B cell (primary cell): ENCODE measurements around the gene MAPKBP1. TPM values are rescaled to one million over a fixed set of nuclear protein-coding genes. Genes with fewer than 3 reads are reported as not detected.
"Not testable (repeated sequence)": the region's sequence is repeated elsewhere in the genome, so short reads cannot be mapped to it uniquely, and the experiment has no call there.

ENCODE experiments used
- ATAC-seq: fragments of 200-7000 bp; cut with Tn5 transposase; one replicate; pipeline ENCODE4 v1.10.0; 2021; ENCODE audit warnings: low read depth, mild to moderate bottlenecking, moderate number of reproducible peaks, moderate library complexity
- CTCF ChIA-PET: fragments of 350-600 bp; sonication (Branson Sonifier 250); formaldehyde crosslinking; loops from one replicate; lab custom pipeline; 2021; ENCODE audit warnings: antibody characterized with exemption, inconsistent platforms; lab: Charles Lee
- POLR2A ChIA-PET: fragments of 350-600 bp; sonication (Branson Sonifier 250); formaldehyde crosslinking; loops from one replicate; lab custom pipeline; 2021; ENCODE audit warnings: antibody characterized with exemption; lab: Charles Lee
- DNase-seq: peaks from one replicate; pipeline ENCODE4 v3.0.0; 2013
- H2AFZ ChIP-seq: 2 replicates; pipeline ENCODE4 v1.6.1; 2012; ENCODE audit warnings: mild to moderate bottlenecking, low read depth, low read length; ENCODE audit not compliant: insufficient read depth, poor library complexity, severe bottlenecking
- H3K27ac ChIP-seq, 2 donors: 1 replicate in 1 of 2; 2 replicates in 1 of 2; pipeline ENCODE4 v1.5.1; 2012 to 2013; ENCODE audit warnings: low read length in 2 of 2, mild to moderate bottlenecking in 2 of 2, moderate library complexity in 1 of 2
- H3K27me3 ChIP-seq, 4 experiments: fragments of 200-600 bp in 1 of 4; sonication (generic) in 1 of 4; replicated peaks in 1 of 4; 1 replicate in 2 of 4; 2 replicates in 2 of 4; pipeline versions ENCODE4 v1.6.1 to v1.7.0; 2013 to 2016; ENCODE audit warnings: low read length in 3 of 4, mild to moderate bottlenecking in 2 of 4, mixed read lengths in 1 of 4, moderate library complexity in 1 of 4; ENCODE audit not compliant: insufficient read depth in 4 of 4, control insufficient read depth in 3 of 4; ENCODE audit errors: control extremely low read depth in 1 of 4
- H3K36me3 ChIP-seq, 2 experiments: replicated peaks in 1 of 2; 1 replicate in 1 of 2; 2 replicates in 1 of 2; pipeline versions ENCODE4 v1.6.1 to v1.7.1; 2013; ENCODE audit warnings: low read length in 1 of 2; ENCODE audit not compliant: insufficient read depth in 2 of 2, control insufficient read depth in 1 of 2; ENCODE audit errors: control extremely low read depth in 1 of 2, extremely low read depth in 1 of 2
- H3K4me1 ChIP-seq, 2 donors: fragments of 200-600 bp in 1 of 2; sonication (generic) in 1 of 2; 1 replicate in 1 of 2; 2 replicates in 1 of 2; pipeline versions ENCODE4 v1.5.1 to v1.6.1; 2013 to 2017; ENCODE audit warnings: low read length in 2 of 2; ENCODE audit not compliant: control insufficient read depth in 2 of 2, insufficient read depth in 2 of 2
- H3K4me2 ChIP-seq: replicated peaks from 2 replicates; pipeline ENCODE3; 2012; ENCODE audit warnings: mild to moderate bottlenecking, low read depth, low read length; ENCODE audit not compliant: poor library complexity, severe bottlenecking
- H3K4me3 ChIP-seq, 5 experiments: fragments of 200-600 bp in 1 of 5; sonication (generic) in 1 of 5; 1 replicate in 3 of 5; 2 replicates in 2 of 5; pipeline versions ENCODE4 v1.5.1 to v1.7.0; 2011 to 2016; ENCODE audit warnings: low read length in 4 of 5, mild to moderate bottlenecking in 4 of 5, low read depth in 2 of 5, control low read depth in 1 of 5, moderate library complexity in 1 of 5; ENCODE audit not compliant: insufficient read depth in 1 of 5; ENCODE audit errors: control extremely low read depth in 1 of 5, extremely low read depth in 1 of 5
- H3K79me2 ChIP-seq: fragments of 200-600 bp; sonication (generic); one replicate; pipeline ENCODE4 v1.6.0; 2016; ENCODE audit warnings: low read length; ENCODE audit not compliant: control insufficient read depth, insufficient read depth
- H3K9ac ChIP-seq: fragments of 200-600 bp; sonication (generic); 2 replicates; pipeline ENCODE4 v1.6.1; 2017; ENCODE audit warnings: mild to moderate bottlenecking, low read length, moderate library complexity
- H3K9me3 ChIP-seq, 3 donors: one replicate each; pipeline versions ENCODE4 v1.6.1 to v1.7.1; 2013; ENCODE audit warnings: low read length in 2 of 3; ENCODE audit not compliant: control insufficient read depth in 2 of 3, insufficient read depth in 1 of 3; ENCODE audit errors: control extremely low read depth in 1 of 3
- H4K20me1 ChIP-seq: 2 replicates; pipeline ENCODE4 v1.6.0; 2012; ENCODE audit warnings: mild to moderate bottlenecking, low read length; ENCODE audit not compliant: insufficient read depth, control insufficient read depth, poor library complexity, severe bottlenecking
- H3K27ac Mint-ChIP-seq: one replicate; pipeline ENCODE4 v1.8.0; 2021; ENCODE audit warnings: mixed read lengths
- H3K27me3 Mint-ChIP-seq: one replicate; pipeline ENCODE4 v1.8.0; 2021; ENCODE audit warnings: mixed read lengths
- H3K4me1 Mint-ChIP-seq: one replicate; pipeline ENCODE4 v1.8.0; 2021; ENCODE audit warnings: mixed read lengths
- H3K4me3 Mint-ChIP-seq: one replicate; pipeline ENCODE4 v1.8.0; 2021; ENCODE audit warnings: mixed read lengths
- H3K9me3 Mint-ChIP-seq: one replicate; pipeline ENCODE4 v1.8.0; 2022; ENCODE audit warnings: mixed read lengths; ENCODE audit not compliant: insufficient read depth
- CTCF ChIP-seq: fragments of 200-600 bp; IDR thresholded peaks from one replicate; pipeline ENCODE4 v1.8.0; 2022; ENCODE audit warnings: antibody characterized with exemption, mild to moderate bottlenecking
- EZH2 ChIP-seq: IDR thresholded peaks from 2 replicates; pipeline ENCODE4 v1.6.1; 2012; ENCODE audit warnings: borderline replicate concordance, low read depth, mild to moderate bottlenecking, moderate library complexity, low read length; ENCODE audit not compliant: insufficient read depth, poor library complexity, severe bottlenecking
- WGBS: methylation state at CpG from one replicate; pipeline ENCODE4 v1.1.5; 2013; ENCODE audit warnings: missing lambda C conversion rate; ENCODE audit not compliant: insufficient coverage; 5-methylcytosine and 5-hydroxymethylcytosine counted together
- intact Hi-C: fragments of 100-400 bp; cut with micrococcal nuclease; formaldehyde crosslinking; loops from one replicate; pipeline ENCODE4 v1.10.0; 2022
- polyA plus RNA-seq: library from polyadenylated mRNA; depleted of rRNA; stranded (reverse); fragments of >200 nt; gene quantifications from 2 replicates; pipeline ENCODE4 v1.2.3, GENCODE V29; 2012
- total RNA-seq, 2 donors: library from RNA; stranded (reverse); fragments of 120-200 nt in 1 of 2; gene quantifications; 1 replicate in 1 of 2; 2 replicates in 1 of 2; pipeline versions ENCODE4 v1.2.3 to v1.2.4, GENCODE V29; 2013 to 2022

The MAPKBP1 gene
- total and polyA plus RNA-seq, 2 donors (not counting 1 experiment from before 2014, with no cell fraction given), result 14.1 to 59.2 TPM

- POLR2A ChIA-PET, result no interaction called here
- Mint-ChIP-seq H3K9me3 (no peaks in the 10 kb centered on the region), H3K27me3 (no peaks in the 10 kb centered on the region), H3K4me1 (peaks cover 8% of the 10 kb centered on the region), H3K27ac (no peak overlapping the region), H3K4me3 (no peak overlapping the region)
- intact Hi-C loops, result no loop called here
- Histone ChIP-seq H3K79me2 (peaks cover 21% of the 10 kb centered on the region), H3K36me3 (peaks cover 10 to 66% of the 10 kb centered on the region in 2 experiments), H3K4me2 (no peak overlapping the region), H3K27ac (no peak overlapping the region), H3K9ac (no peak overlapping the region), H2AFZ (no peak overlapping the region), H3K9me3 (no peaks in the 10 kb centered on the region), H3K27me3 (no peaks in the 10 kb centered on the region), H3K4me3 (no peak overlapping the region), H3K4me1 (peaks cover 9% of the 10 kb centered on the region in 2 donors), H4K20me1 (peaks cover 7% of the 10 kb centered on the region)
- 100% methylated on average over 1 of the region's 4 CpGs for WGBS
- CTCF ChIA-PET, result no interaction called here
- no peak for TF ChIP-seq CTCF
- TF ChIP-seq EZH2, result no peak
- no peak for ATAC-seq
- DNase-seq, result no peak
These were observed 40.2 kb upstream of the MAPKBP1 start for GRCh38 chr15:41734079-41734478.

- Histone ChIP-seq H3K9ac (no peak overlapping the region), H3K9me3 (no peaks in the 10 kb centered on the region), H3K4me3 (no peak overlapping the region), H3K27me3 (no peaks in the 10 kb centered on the region), H2AFZ (no peak overlapping the region), H3K27ac (no peak overlapping the region), H3K36me3 (peaks cover 10 to 73% of the 10 kb centered on the region in 2 experiments), H3K4me1 (peaks cover 8 to 9% of the 10 kb centered on the region in 2 donors), H3K4me2 (no peak overlapping the region), H4K20me1 (peaks cover 7% of the 10 kb centered on the region), H3K79me2 (peaks cover 23% of the 10 kb centered on the region)
- intact Hi-C loops, result no loop called here
- ATAC-seq, result no peak
- no peaks in the 10 kb centered on the region for H3K27me3 Mint-ChIP-seq
- no peak overlapping the region for H3K4me3 Mint-ChIP-seq
- no peaks in the 10 kb centered on the region for H3K9me3 Mint-ChIP-seq
- TF ChIP-seq EZH2 (no peak), CTCF (no peak)
- DNase-seq, result no peak
- CTCF ChIA-PET, result no interaction called here
- H3K4me1 Mint-ChIP-seq, result peaks cover 7% of the 10 kb centered on the region
- WGBS, result no CpG with 5 or more reads among the region's 4 CpGs
- POLR2A ChIA-PET, result no interaction called here
- H3K27ac Mint-ChIP-seq, result no peak overlapping the region
These were observed 39.2 kb upstream of the MAPKBP1 start for GRCh38 chr15:41735046-41735445.

- DNase-seq, H2AFZ ChIP-seq, H3K4me3 ChIP-seq, H4K20me1 ChIP-seq, POLR2A ChIA-PET, ATAC-seq, H3K9me3 ChIP-seq, H3K9me3 Mint-ChIP-seq, H3K27ac ChIP-seq, CTCF ChIA-PET, intact Hi-C loops, H3K27me3 ChIP-seq, H3K4me1 Mint-ChIP-seq, H3K4me3 Mint-ChIP-seq, H3K27me3 Mint-ChIP-seq, H3K27ac Mint-ChIP-seq, H3K4me1 ChIP-seq, H3K9ac ChIP-seq, H3K4me2 ChIP-seq: not testable (repeated sequence)
- H3K36me3 ChIP-seq, result peaks cover 10 to 76% of the 10 kb centered on the region in 2 experiments
- WGBS, result 98% methylated on average over 7 of the region's 10 CpGs
- peaks cover 24% of the 10 kb centered on the region for H3K79me2 ChIP-seq
These were observed 38.8 kb upstream of the MAPKBP1 start for GRCh38 chr15:41735492-41735891.
